Bronchial epithelial cell (primary cell): ENCODE data around the gene EMP3. TPM values are rescaled to one million over a fixed set of nuclear protein-coding genes. Genes with fewer than 3 reads are reported as not detected.

Experiments used
- total RNA-seq: library from RNA; depleted of rRNA; stranded (reverse); fragments of >200 nt; gene quantifications from 2 replicates; pipeline ENCODE4 v1.2.1, GENCODE V29; 2014

EMP3 gene
- total RNA-seq, 1 donor from 2014 or later = 9.0 TPM

Other genes starting within 250 kb of the EMP3 start
- 0.51 and 1.1 TPM in 2 replicates for gene PLA2G4C, start 214.7 kb upstream of the EMP3 start, total RNA-seq
- gene LIG1, start 155.2 kb upstream of the EMP3 start, total RNA-seq = 4.5 and 5.8 TPM in 2 replicates
- gene ZSWIM9, start 154.9 kb upstream of the EMP3 start, total RNA-seq = 1.3 and 1.5 TPM in 2 replicates
- gene CARD8, start 69.6 kb upstream of the EMP3 start, total RNA-seq = 2.1 and 3.5 TPM in 2 replicates
- gene ZNF114, start 55.5 kb upstream of the EMP3 start, total RNA-seq = 0.13 and 0.53 TPM in 2 replicates
- 0.79 and 1.4 TPM in 2 replicates for gene TMEM143, start 38.4 kb downstream of the EMP3 start, total RNA-seq
- gene SYNGR4, start 38.8 kb downstream of the EMP3 start, total RNA-seq = not detected in 2 replicates
- gene KDELR1, start 66.0 kb downstream of the EMP3 start, total RNA-seq = 27.9 and 30.6 TPM in 2 replicates
- gene GRIN2D, start 68.1 kb downstream of the EMP3 start, total RNA-seq = under 0.01 TPM in 1 of 2 replicates, not detected in the other
- 23.4 and 31.9 TPM in 2 replicates for gene GRWD1, start 120.4 kb downstream of the EMP3 start, total RNA-seq
- gene KCNJ14, start 130.0 kb downstream of the EMP3 start, total RNA-seq = 1.0 and 1.1 TPM in 2 replicates
- gene CYTH2, start 143.8 kb downstream of the EMP3 start, total RNA-seq = 24.2 and 36.6 TPM in 2 replicates
- gene LMTK3, start 186.3 kb downstream of the EMP3 start, total RNA-seq = 1.3 and 1.8 TPM in 2 replicates
- 3.4 and 17.2 TPM in 2 replicates for gene SULT2B1, start 226.6 kb downstream of the EMP3 start, total RNA-seq